ENCODE results near the gene ZMAT1.
"Not testable (repeated sequence)": the region's sequence is repeated elsewhere in the genome, so short reads cannot be mapped to it uniquely, and the experiment has no call there.

ZMAT1 gene

DNA sequence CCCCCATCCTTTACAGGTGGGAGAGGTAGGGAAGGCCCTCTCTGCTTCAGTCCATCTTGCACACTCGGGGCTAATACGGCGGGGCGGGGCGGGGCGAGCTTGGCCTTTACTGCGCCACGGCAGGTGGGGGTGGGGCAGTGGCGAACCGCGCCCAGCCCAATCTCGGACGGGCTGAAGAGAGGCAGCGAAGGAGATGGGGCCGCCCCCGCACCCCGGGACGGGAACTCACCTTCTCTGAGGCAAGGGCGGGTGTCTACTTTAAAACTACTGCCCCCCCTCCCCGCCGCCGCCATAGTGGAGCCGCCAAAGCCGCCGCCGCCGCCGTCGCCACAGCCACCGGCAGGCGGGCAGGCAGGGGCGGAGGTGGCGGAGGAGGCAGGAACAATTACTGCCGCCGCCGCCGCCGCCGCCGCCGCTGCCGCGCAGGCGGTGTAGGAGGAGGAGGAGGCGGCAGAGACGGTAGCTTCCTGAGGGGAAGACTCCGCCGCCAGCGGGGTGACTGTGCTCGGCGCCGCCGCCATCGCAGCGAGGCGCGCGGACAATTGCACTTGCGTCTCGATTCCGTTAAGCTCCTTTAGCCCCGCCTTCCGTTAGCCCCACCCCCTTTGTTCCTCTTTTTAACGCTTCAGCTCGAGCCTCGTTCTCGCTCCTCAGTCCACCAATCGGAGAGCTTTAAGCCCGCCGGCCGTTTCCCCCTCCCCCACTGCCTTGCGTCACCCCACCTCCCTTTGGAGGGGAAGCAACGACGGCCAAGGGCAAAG, at the start of gene ZMAT1:
Gene ZMAT1 (minus strand): TSS at position 540 of the 761 bp plus-strand sequence. CDS start 19 bp downstream, at position 521.
- DNase-seq (ENCODE audit: low read depth): peak; percentile 82

- no peak for DNase-seq (ENCODE audit: low read depth)
These were observed 45.3 kb upstream of the ZMAT1 start for GRCh38 chrX:101977106-101977505.

DNA sequence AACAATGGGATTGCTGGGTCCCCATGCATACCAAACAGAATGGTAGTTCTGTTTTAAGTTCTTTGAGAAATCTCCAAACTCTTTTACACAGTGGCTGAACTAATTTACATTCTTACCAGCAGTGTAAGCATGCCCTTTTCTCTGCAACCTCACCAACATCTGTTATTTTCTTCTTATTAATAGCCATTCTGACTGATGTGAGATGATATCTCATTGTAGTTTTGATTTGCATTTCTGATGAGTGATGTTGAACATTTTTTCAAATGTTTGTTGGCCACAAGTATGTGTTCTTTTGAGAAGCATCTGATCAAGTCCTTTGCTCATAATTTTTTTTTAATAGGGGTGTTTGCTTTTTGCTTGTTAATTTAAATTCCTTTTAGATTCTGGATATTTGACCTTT, 41.2 kb upstream of the ZMAT1 start:
- DNase-seq (ENCODE audit: low read depth): no peak

- not testable (repeated sequence) for DNase-seq (ENCODE audit: low read depth)
These were observed 33.2 kb upstream of the ZMAT1 start for GRCh38 chrX:101964923-101965539.

DNA sequence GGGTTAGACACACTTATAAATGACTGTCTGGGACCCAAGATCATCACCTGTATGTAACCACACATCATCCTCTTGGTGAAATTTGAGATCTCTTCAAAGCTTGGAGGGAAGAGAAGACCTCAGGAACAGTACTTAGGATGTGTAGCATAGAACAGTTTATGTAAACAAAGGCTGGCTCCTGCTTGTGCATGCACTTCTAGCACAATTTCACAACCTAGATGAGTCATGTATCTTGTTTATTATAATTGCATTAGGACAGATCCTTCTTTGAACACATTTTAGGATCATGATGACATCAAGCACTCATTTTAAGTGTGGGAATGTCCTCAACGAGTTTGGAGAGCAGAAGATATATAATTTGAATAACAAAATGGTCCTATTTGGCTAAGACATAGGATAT, 26.3 kb upstream of the ZMAT1 start:
- DNase-seq (ENCODE audit: low read depth): no peak

- DNase-seq (ENCODE audit: low read depth): no peak
These were observed 25.3 kb upstream of the ZMAT1 start for GRCh38 chrX:101957174-101957573.

DNA sequence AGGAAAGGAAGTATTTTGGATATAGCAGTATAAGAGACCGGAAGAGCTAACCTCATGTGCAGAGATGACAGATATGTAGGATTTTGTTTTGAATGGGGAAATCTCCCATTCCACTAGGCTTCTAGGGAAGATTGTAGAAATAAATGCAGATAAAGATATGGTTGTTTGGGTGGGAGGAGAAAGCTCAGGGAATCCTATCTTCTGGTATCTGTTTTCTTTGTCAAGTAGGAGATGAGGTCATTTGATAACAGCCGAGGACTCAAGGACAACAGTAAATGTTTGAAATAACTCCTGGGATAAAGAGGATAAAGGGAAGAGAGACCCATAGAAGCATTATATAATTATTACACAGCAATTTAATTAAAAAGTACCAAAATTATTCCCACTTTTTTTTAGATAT, 24.7 kb upstream of the ZMAT1 start:
- DNase-seq (ENCODE audit: low read depth): no peak

DNA sequence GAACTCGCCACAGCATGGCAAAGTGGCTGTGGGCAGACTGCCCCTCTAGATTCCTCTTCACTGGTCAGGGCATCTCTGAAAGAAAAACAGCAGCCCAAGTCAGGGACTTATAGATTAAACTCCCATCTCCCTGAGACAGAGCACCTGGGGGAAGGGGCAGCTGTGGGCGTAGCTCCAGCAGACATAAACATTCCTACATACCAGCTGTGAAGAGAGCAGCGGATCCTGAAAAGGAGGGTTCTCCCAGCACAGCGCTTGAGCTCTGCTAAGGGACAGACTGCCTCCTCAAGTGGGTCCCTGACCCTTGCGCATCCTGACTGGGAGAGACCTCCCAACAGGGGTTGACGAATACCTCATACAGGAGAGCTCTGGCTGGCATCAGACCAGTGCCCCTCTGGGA, 18.8 kb upstream of the ZMAT1 start:
- DNase-seq (ENCODE audit: low read depth): no peak

GRCh38 chrX:101932249-101932570, 383 bp upstream of the ZMAT1 start:
- no peak for DNase-seq (ENCODE audit: low read depth)

GRCh38 chrX:101931136-101931487, 715 bp downstream of the ZMAT1 start:
- no peak for DNase-seq (ENCODE audit: low read depth)

DNA sequence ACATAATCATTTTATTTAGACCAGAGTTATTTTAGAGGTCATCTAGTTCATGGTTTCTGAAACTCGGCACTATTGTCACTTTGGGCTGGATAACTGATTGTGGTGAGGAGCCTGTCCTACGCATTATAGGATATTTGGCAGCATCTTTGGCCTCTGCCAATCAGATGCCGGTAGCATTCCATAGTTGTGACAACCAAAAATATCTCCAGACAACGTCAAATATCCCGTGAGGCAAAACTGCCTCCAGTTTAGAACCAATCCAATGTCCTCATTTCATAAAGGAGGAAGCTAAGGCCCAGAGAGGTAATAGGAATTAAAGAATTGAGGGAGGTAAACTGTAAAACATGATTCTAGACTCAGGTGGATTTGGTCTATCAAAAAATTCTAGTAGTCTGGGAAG, 6.1 kb downstream of the ZMAT1 start:
- DNase-seq (ENCODE audit: low read depth): no peak

DNA sequence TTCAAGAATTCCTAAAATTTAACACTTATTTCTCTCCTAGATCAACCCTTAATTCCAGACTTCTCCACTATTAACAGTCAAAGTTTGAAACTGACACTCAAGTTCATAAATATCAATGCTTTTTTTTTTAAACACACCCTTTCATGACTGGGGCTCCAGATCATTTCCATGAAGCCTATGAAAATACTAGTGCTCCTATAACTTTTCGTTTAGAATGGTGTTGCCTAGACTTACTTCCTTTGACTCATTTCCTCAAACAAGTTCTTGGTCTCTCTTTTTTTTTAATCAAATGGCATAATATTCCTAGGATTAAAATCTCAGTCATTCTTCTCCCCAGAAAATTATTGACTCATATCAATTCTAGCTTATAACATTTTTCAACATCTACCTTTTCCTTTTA, 13.1 kb downstream of the ZMAT1 start:
- no peak for DNase-seq (ENCODE audit: low read depth)

GRCh38 chrX:101906136-101906796, 25.6 kb downstream of the ZMAT1 start:
- DNase-seq (ENCODE audit: low read depth): no peak

GRCh38 chrX:101904996-101905395, 26.8 kb downstream of the ZMAT1 start:
- DNase-seq (ENCODE audit: low read depth): no peak
